Neural progenitor cell (in vitro differentiated cells): Measurements from ENCODE around the gene PDIA5. TPM values are rescaled to one million over a fixed set of nuclear protein-coding genes. Genes with fewer than 3 reads are reported as not detected.
A peak's percentile ranks its signal among the peaks of the same experiment; 100 is the strongest.

Source experiments
- DNase-seq: peaks from one replicate; pipeline ENCODE4 v3.0.0-alpha.2; 2016; ENCODE audit warnings: low spot score
- H2AFZ ChIP-seq: fragments of 200-600 bp; sonication (generic); replicated peaks from 2 replicates; pipeline ENCODE4 v1.6.1; 2016; ENCODE audit warnings: antibody characterized with exemption
- H3F3A ChIP-seq: fragments of 200-600 bp; sonication (generic); 2 replicates; pipeline ENCODE4 v1.6.1; 2016; ENCODE audit warnings: antibody characterized with exemption, low read depth
- H3K27ac ChIP-seq: fragments of 200-600 bp; sonication (generic); 2 replicates; pipeline ENCODE4 v1.5.1; 2016; ENCODE audit warnings: mild to moderate bottlenecking
- H3K27me3 ChIP-seq: fragments of 200-600 bp; sonication (generic); 2 replicates; pipeline ENCODE4 v1.6.1; 2016; ENCODE audit warnings: mild to moderate bottlenecking, moderate library complexity
- H3K36me3 ChIP-seq: fragments of 200-600 bp; sonication (generic); 2 replicates; pipeline ENCODE4 v1.5.1; 2016
- H3K4me1 ChIP-seq: fragments of 200-600 bp; sonication (generic); 2 replicates; pipeline ENCODE4 v1.6.1; 2016; ENCODE audit warnings: mixed run types
- H3K4me2 ChIP-seq: fragments of 200-600 bp; sonication (generic); 2 replicates; pipeline ENCODE4 v1.6.1; 2016
- H3K4me3 ChIP-seq: fragments of 200-600 bp; sonication (generic); 2 replicates; pipeline ENCODE4 v1.5.1; 2016
- H3K79me2 ChIP-seq: fragments of 200-600 bp; sonication (generic); 2 replicates; pipeline ENCODE4 v1.6.1; 2016; ENCODE audit warnings: low read depth
- H3K9ac ChIP-seq: fragments of 200-600 bp; sonication (generic); 2 replicates; pipeline ENCODE4 v1.6.1; 2016
- H3K9me3 ChIP-seq: fragments of 200-600 bp; sonication (generic); 2 replicates; pipeline ENCODE4 v1.5.1; 2016; ENCODE audit warnings: low read depth
- H4K20me1 ChIP-seq: fragments of 200-600 bp; sonication (generic); 2 replicates; pipeline ENCODE4 v1.6.1; 2016; ENCODE audit warnings: low read depth
- H3K27ac Mint-ChIP-seq: 3 replicates; pipeline ENCODE4 v1.8.0; 2021; ENCODE audit warnings: mixed read lengths
- H3K27me3 Mint-ChIP-seq: 2 replicates; pipeline ENCODE4 v1.8.0; 2022; ENCODE audit warnings: low read depth, mild to moderate bottlenecking, inconsistent platforms, moderate library complexity, mixed read lengths; ENCODE audit not compliant: insufficient read depth
- H3K36me3 Mint-ChIP-seq: 3 replicates; pipeline ENCODE4 v1.8.0; 2021; ENCODE audit warnings: mixed read lengths
- H3K4me1 Mint-ChIP-seq: 3 replicates; pipeline ENCODE4 v1.8.0; 2021; ENCODE audit warnings: mixed read lengths
- H3K4me3 Mint-ChIP-seq: 3 replicates; pipeline ENCODE4 v1.8.0; 2021; ENCODE audit warnings: mild to moderate bottlenecking, moderate library complexity, mixed read lengths
- H3K9me3 Mint-ChIP-seq: 3 replicates; pipeline ENCODE4 v1.8.0; 2020; ENCODE audit warnings: mixed read lengths
- EZH2 ChIP-seq: fragments of 200-600 bp; sonication (generic); IDR thresholded peaks from 2 replicates; pipeline ENCODE4 v1.6.1; 2017; ENCODE audit warnings: antibody characterized with exemption, mild to moderate bottlenecking, moderate library complexity
- EZH2phosphoT487 ChIP-seq: fragments of 200-600 bp; sonication (generic); IDR thresholded peaks from 2 replicates; pipeline ENCODE4 v1.6.1; 2017; ENCODE audit warnings: antibody characterized with exemption
- total RNA-seq: library from RNA; depleted of rRNA; stranded (reverse); fragments of >200 nt; gene quantifications from 2 replicates; pipeline ENCODE4 v1.2.3, GENCODE V29; 2015; ENCODE audit warnings: low replicate concordance
- TF ChIP-seq, protein P1 (sequence below): fragments of 200-600 bp; sonication (generic); IDR thresholded peaks from 2 replicates; pipeline ENCODE4 v1.5.1; 2017; ENCODE audit warnings: antibody characterized with exemption, mild to moderate bottlenecking

Gene PDIA5
- total RNA-seq, 1 donor from 2014 or later: 15.8 TPM

DNA sequence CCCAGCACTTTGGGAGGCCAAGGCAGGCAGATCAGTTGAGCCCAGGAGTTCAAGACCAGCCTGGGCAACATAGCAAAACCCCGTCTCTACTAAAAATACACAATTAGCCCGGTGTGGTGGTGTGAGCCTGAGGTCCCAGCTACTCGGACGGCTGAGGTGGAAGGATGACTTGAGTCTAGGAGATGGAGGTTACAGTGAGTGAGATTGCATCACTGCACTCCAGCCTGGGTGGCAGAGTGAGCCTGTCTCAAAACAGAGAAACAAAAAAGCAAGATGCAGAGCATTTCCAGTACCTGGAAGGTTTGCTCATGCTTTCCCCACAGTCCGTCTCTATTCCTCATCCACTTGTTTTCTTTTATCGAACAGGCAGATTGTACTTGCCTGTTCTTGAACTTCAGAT is 3.8 kb upstream of the PDIA5 start:
- H3K79me2 ChIP-seq: no peaks in the 10 kb centered on the region
- peaks cover 10% of the 10 kb centered on the region for H3K4me1 Mint-ChIP-seq
- no peak overlapping the region for H3K4me3 ChIP-seq
- H3K27me3 ChIP-seq: peaks cover 32% of the 10 kb centered on the region
- peaks cover 7% of the 10 kb centered on the region for H3K4me1 ChIP-seq
- TF ChIP-seq, protein P1, sequence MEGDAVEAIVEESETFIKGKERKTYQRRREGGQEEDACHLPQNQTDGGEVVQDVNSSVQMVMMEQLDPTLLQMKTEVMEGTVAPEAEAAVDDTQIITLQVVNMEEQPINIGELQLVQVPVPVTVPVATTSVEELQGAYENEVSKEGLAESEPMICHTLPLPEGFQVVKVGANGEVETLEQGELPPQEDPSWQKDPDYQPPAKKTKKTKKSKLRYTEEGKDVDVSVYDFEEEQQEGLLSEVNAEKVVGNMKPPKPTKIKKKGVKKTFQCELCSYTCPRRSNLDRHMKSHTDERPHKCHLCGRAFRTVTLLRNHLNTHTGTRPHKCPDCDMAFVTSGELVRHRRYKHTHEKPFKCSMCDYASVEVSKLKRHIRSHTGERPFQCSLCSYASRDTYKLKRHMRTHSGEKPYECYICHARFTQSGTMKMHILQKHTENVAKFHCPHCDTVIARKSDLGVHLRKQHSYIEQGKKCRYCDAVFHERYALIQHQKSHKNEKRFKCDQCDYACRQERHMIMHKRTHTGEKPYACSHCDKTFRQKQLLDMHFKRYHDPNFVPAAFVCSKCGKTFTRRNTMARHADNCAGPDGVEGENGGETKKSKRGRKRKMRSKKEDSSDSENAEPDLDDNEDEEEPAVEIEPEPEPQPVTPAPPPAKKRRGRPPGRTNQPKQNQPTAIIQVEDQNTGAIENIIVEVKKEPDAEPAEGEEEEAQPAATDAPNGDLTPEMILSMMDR: no peak
- TF ChIP-seq EZH2 (no peak), EZH2phosphoT487 (no peak)
- no peaks in the 10 kb centered on the region for H3K27me3 Mint-ChIP-seq
- no peak overlapping the region for H3K4me3 Mint-ChIP-seq
- H3F3A ChIP-seq: peaks cover 4% of the 10 kb centered on the region
- no peaks in the 10 kb centered on the region for H3K36me3 ChIP-seq
- H3K9me3 Mint-ChIP-seq: no peaks in the 10 kb centered on the region
- DNase-seq: no peak
- H2AFZ ChIP-seq: no peak overlapping the region
- no peak overlapping the region for H3K27ac Mint-ChIP-seq
- H3K27ac ChIP-seq: no peak overlapping the region
- no peak overlapping the region for H3K4me2 ChIP-seq
- no peaks in the 10 kb centered on the region for H3K36me3 Mint-ChIP-seq
- H3K9ac ChIP-seq: no peak overlapping the region
- peaks cover 4% of the 10 kb centered on the region for H4K20me1 ChIP-seq
- no peaks in the 10 kb centered on the region for H3K9me3 ChIP-seq

DNA sequence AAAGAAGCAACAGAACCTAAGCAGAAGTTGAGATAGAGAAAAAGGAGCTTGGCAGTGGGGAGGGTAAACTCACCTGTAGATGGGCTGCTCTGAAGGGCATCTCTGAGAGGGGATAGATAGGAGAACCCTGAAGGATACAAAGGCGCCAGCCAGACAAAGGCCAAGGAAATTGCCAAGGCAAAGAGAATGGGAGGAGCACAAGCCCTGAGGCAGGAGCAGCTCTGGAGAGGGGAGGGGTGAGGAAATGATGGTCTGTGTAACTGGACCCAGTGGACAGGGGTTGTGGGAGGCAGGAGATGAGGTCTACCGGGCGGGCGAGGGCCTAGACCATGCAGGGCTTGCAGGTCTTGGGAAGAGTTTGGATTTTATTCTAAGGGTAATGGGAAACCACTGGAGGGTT is 2.3 kb upstream of the PDIA5 start:
- H3K27ac Mint-ChIP-seq: no peak overlapping the region
- peaks cover 16% of the 10 kb centered on the region for H4K20me1 ChIP-seq
- H3K27me3 ChIP-seq: peaks cover 44% of the 10 kb centered on the region
- no peak overlapping the region for H2AFZ ChIP-seq
- no peaks in the 10 kb centered on the region for H3K9me3 Mint-ChIP-seq
- no peak overlapping the region for H3K4me3 Mint-ChIP-seq
- peaks cover 4% of the 10 kb centered on the region for H3F3A ChIP-seq
- H3K27me3 Mint-ChIP-seq: no peaks in the 10 kb centered on the region
- no peaks in the 10 kb centered on the region for H3K36me3 Mint-ChIP-seq
- no peak overlapping the region for H3K27ac ChIP-seq
- peaks cover 25% of the 10 kb centered on the region for H3K4me1 Mint-ChIP-seq
- peaks cover 16% of the 10 kb centered on the region for H3K4me1 ChIP-seq
- H3K79me2 ChIP-seq: peaks cover 10% of the 10 kb centered on the region
- no peak overlapping the region for H3K4me3 ChIP-seq
- no peaks in the 10 kb centered on the region for H3K36me3 ChIP-seq
- no peak overlapping the region for H3K9ac ChIP-seq
- no peaks in the 10 kb centered on the region for H3K9me3 ChIP-seq
- H3K4me2 ChIP-seq: no peak overlapping the region
- DNase-seq: no peak
- TF ChIP-seq, protein P1: no peak
- no peak for TF ChIP-seq EZH2phosphoT487
- TF ChIP-seq EZH2: no peak

GRCh38 chr3:123064914-123065313 is 1.9 kb upstream of the PDIA5 start:
- Histone ChIP-seq H3K9me3 (no peaks in the 10 kb centered on the region), H3K79me2 (peaks cover 13% of the 10 kb centered on the region), H3F3A (peaks cover 4% of the 10 kb centered on the region), H3K4me1 (peaks cover 16% of the 10 kb centered on the region), H3K4me2 (no peak overlapping the region), H3K27ac (no peak overlapping the region), H3K4me3 (no peak overlapping the region), H3K27me3 (peaks cover 44% of the 10 kb centered on the region), H3K36me3 (no peaks in the 10 kb centered on the region), H2AFZ (no peak overlapping the region), H4K20me1 (peaks cover 16% of the 10 kb centered on the region), H3K9ac (no peak overlapping the region)
- no peak for DNase-seq
- peaks cover 25% of the 10 kb centered on the region for H3K4me1 Mint-ChIP-seq
- H3K4me3 Mint-ChIP-seq: peak overlapping the region; percentile 4
- no peaks in the 10 kb centered on the region for H3K27me3 Mint-ChIP-seq
- H3K36me3 Mint-ChIP-seq: no peaks in the 10 kb centered on the region
- TF ChIP-seq, protein P1: no peak
- TF ChIP-seq EZH2: no peak
- TF ChIP-seq EZH2phosphoT487: no peak
- H3K9me3 Mint-ChIP-seq: no peaks in the 10 kb centered on the region
- peak overlapping the region; percentile 21 for H3K27ac Mint-ChIP-seq

DNA sequence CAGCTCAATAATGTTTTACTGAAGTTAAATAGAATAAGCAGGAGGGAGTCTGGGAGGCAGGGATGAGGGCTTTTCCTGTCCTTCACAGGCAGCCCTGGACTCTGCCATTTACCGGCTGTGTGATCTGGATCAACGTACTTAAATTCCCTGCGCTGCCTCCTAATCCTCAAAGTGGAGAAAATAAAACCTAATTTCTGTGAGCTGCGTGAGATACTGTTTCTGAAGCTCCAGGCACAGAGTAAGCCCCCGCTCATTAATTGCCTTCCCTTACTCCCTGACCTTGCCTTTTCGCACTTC is 278 bp upstream of the PDIA5 start:
- Histone ChIP-seq H3K9me3 (no peaks in the 10 kb centered on the region), H4K20me1 (peaks cover 16% of the 10 kb centered on the region), H3F3A (peaks cover 4% of the 10 kb centered on the region), H2AFZ (no peak overlapping the region), H3K4me2 (peak overlapping the region; percentile 95), H3K36me3 (no peaks in the 10 kb centered on the region), H3K4me1 (peaks cover 16% of the 10 kb centered on the region), H3K79me2 (peaks cover 13% of the 10 kb centered on the region), H3K27ac (no peak overlapping the region), H3K27me3 (peaks cover 38% of the 10 kb centered on the region), H3K9ac (no peak overlapping the region), H3K4me3 (peak overlapping the region; percentile 70)
- Mint-ChIP-seq H3K27me3 (no peaks in the 10 kb centered on the region), H3K4me1 (peaks cover 33% of the 10 kb centered on the region), H3K36me3 (no peaks in the 10 kb centered on the region), H3K9me3 (no peaks in the 10 kb centered on the region), H3K27ac (no peak overlapping the region), H3K4me3 (peak overlapping the region; percentile 90)
- no peak for DNase-seq
- TF ChIP-seq EZH2phosphoT487 (no peak), EZH2 (no peak)
- TF ChIP-seq, protein P1: no peak
